ENCODE data around the gene TMUB2. TPM values are rescaled to one million over a fixed set of nuclear protein-coding genes. Genes with fewer than 3 reads are reported as not detected.

The TMUB2 gene
- total RNA-seq, 1 donor from 2014 or later, result 39.5 TPM

- Mint-ChIP-seq H3K9me3 (no peaks in the 10 kb centered on the region), H3K4me3 (no peak overlapping the region), H3K27ac (no peak overlapping the region), H3K27me3 (no peaks in the 10 kb centered on the region), H3K4me1 (ENCODE audit: unreplicated experiment) (peaks cover 16% of the 10 kb centered on the region), H3K36me3 (peaks cover 14% of the 10 kb centered on the region)
- no peak for TF ChIP-seq CTCF (conservative IDR thresholded peaks at IDR 0.05)
- no peak for DNase-seq (ENCODE audit: extremely low spot score, unreplicated experiment)
These were observed 3.7 kb upstream of the TMUB2 start for GRCh38 chr17:44183024-44183423.

- Mint-ChIP-seq H3K9me3 (no peaks in the 10 kb centered on the region), H3K27me3 (no peaks in the 10 kb centered on the region), H3K36me3 (peaks cover 14% of the 10 kb centered on the region), H3K4me3 (peak overlapping the region; percentile 45), H3K27ac (no peak overlapping the region), H3K4me1 (ENCODE audit: unreplicated experiment) (peaks cover 20% of the 10 kb centered on the region)
- DNase-seq (ENCODE audit: extremely low spot score, unreplicated experiment), result no peak
- TF ChIP-seq CTCF (conservative IDR thresholded peaks at IDR 0.05), result no peak
These were observed 2.5 kb upstream of the TMUB2 start for GRCh38 chr17:44184212-44184810.

GRCh38 chr17:44187131-44187899 is 543 bp downstream of the TMUB2 start:
- peak overlapping the region; percentile 99 for H3K27ac Mint-ChIP-seq
- peak overlapping the region; percentile 100 for H3K4me3 Mint-ChIP-seq
- no peaks in the 10 kb centered on the region for H3K27me3 Mint-ChIP-seq
- DNase-seq (ENCODE audit: extremely low spot score, unreplicated experiment), result no peak
- H3K4me1 Mint-ChIP-seq (ENCODE audit: unreplicated experiment), result peaks cover 28% of the 10 kb centered on the region
- no peaks in the 10 kb centered on the region for H3K9me3 Mint-ChIP-seq
- no peak for TF ChIP-seq CTCF (conservative IDR thresholded peaks at IDR 0.05)
- H3K36me3 Mint-ChIP-seq, result peaks cover 7% of the 10 kb centered on the region

GRCh38 chr17:44188576-44189403 is 2.0 kb downstream of the TMUB2 start:
- H3K4me3 Mint-ChIP-seq, result peak overlapping the region; percentile 100
- no peak for DNase-seq (ENCODE audit: extremely low spot score, unreplicated experiment)
- peaks cover 30% of the 10 kb centered on the region for H3K4me1 Mint-ChIP-seq (ENCODE audit: unreplicated experiment)
- no peak for TF ChIP-seq CTCF (conservative IDR thresholded peaks at IDR 0.05)
- H3K36me3 Mint-ChIP-seq, result peaks cover 7% of the 10 kb centered on the region
- peak overlapping the region; percentile 99 for H3K27ac Mint-ChIP-seq
- no peaks in the 10 kb centered on the region for H3K27me3 Mint-ChIP-seq
- H3K9me3 Mint-ChIP-seq, result no peaks in the 10 kb centered on the region

GRCh38 chr17:44190481-44190880 is 3.7 kb downstream of the TMUB2 start:
- H3K9me3 Mint-ChIP-seq, result no peaks in the 10 kb centered on the region
- H3K27ac Mint-ChIP-seq, result peak overlapping the region; percentile 81
- peaks cover 7% of the 10 kb centered on the region for H3K36me3 Mint-ChIP-seq
- DNase-seq (ENCODE audit: extremely low spot score, unreplicated experiment), result no peak
- H3K27me3 Mint-ChIP-seq, result no peaks in the 10 kb centered on the region
- TF ChIP-seq CTCF (conservative IDR thresholded peaks at IDR 0.05), result no peak
- peaks cover 26% of the 10 kb centered on the region for H3K4me1 Mint-ChIP-seq (ENCODE audit: unreplicated experiment)
- H3K4me3 Mint-ChIP-seq, result peak overlapping the region; percentile 60
